Measurements from ENCODE around the gene EPHA4.

DNA sequence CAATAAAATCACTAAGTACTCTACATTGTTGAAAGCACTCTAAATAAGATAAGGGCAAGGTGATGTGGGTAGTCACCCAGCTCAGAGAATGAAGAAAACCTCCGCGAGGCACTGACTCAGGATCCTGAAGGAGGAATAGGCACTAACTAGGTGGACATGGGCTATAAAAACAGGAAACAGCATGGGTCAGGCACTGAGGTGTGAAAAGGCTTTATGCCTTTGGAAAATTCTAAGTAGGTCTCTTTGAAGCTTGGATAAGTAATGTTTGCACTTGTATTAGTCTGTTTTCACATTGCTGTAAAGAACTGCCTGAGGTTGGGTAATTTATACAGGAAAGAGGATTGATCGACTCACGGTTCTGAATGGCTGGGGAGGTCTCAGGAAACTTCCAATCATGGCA, 161.6 kb downstream of the EPHA4 start:
- TF ChIP-seq, protein P1, sequence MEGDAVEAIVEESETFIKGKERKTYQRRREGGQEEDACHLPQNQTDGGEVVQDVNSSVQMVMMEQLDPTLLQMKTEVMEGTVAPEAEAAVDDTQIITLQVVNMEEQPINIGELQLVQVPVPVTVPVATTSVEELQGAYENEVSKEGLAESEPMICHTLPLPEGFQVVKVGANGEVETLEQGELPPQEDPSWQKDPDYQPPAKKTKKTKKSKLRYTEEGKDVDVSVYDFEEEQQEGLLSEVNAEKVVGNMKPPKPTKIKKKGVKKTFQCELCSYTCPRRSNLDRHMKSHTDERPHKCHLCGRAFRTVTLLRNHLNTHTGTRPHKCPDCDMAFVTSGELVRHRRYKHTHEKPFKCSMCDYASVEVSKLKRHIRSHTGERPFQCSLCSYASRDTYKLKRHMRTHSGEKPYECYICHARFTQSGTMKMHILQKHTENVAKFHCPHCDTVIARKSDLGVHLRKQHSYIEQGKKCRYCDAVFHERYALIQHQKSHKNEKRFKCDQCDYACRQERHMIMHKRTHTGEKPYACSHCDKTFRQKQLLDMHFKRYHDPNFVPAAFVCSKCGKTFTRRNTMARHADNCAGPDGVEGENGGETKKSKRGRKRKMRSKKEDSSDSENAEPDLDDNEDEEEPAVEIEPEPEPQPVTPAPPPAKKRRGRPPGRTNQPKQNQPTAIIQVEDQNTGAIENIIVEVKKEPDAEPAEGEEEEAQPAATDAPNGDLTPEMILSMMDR (IDR thresholded peaks at IDR 0.05) = no peak
- TF ChIP-seq EZH2 (IDR thresholded peaks at IDR 0.05; ENCODE audit: borderline replicate concordance, insufficient read depth, low read depth, low read length, poor library complexity, severe bottlenecking) = no peak
